Retinal pigment epithelial cell (primary cell): ENCODE data around the gene YARS2.

ENCODE experiments used
- DNase-seq: peaks from one replicate; pipeline ENCODE4 v3.0.0-alpha.2; 2010; ENCODE audit warnings: low read depth
- H3K4me3 ChIP-seq: 2 replicates; pipeline ENCODE4 v1.5.1; 2011; ENCODE audit warnings: mild to moderate bottlenecking, low read length, control low read depth, moderate library complexity
- TF ChIP-seq, protein P1 (sequence below): conservative IDR thresholded peaks from 2 replicates; pipeline ENCODE4 v1.5.1; 2011; ENCODE audit warnings: low read depth, low read length, control low read depth, inconsistent platforms

YARS2 gene

DNA sequence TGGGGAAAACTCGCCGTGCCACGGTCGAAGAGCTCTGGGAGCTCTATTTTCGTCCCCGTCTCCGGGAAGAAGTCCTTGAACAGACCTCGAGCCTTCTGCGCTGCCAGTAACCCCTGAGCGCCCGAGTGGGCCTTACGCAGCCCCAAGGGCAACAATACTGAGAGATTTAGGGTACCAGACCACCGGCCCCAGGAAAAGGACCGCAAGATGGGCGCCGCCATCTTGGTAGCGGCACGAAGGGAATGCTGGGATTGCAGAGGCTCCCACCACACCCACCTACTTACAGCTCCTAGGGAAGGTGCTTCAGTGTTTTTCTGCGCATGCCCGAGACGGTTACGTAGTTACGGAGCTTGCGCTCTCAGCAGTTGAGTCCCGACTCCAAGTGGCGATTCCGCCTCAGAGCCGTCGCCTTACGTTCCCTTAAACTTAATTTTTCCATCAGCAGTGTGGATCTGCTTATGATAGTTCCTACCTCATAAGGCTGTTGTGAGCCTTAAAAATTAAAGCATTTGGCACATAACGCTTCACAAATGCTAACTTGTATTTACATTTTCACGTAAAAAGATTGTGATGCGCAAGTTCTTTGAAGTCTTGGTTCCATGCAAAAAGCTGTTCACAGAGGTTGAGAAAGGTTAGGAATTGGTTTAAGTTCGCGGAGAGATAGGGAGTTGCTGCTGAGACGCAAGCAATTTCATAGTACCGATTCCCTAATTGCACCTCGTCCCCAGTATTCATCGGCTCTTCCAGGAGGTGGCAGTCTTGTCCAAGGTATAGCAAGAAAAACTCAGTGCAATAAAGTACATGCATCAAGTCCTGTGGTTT lies at the start of gene YARS2:
YARS2 (minus strand) TSS at position 244 of the 822 bp plus-strand sequence; CDS start at position 221, 23 bp downstream.
- TF ChIP-seq, protein P1, sequence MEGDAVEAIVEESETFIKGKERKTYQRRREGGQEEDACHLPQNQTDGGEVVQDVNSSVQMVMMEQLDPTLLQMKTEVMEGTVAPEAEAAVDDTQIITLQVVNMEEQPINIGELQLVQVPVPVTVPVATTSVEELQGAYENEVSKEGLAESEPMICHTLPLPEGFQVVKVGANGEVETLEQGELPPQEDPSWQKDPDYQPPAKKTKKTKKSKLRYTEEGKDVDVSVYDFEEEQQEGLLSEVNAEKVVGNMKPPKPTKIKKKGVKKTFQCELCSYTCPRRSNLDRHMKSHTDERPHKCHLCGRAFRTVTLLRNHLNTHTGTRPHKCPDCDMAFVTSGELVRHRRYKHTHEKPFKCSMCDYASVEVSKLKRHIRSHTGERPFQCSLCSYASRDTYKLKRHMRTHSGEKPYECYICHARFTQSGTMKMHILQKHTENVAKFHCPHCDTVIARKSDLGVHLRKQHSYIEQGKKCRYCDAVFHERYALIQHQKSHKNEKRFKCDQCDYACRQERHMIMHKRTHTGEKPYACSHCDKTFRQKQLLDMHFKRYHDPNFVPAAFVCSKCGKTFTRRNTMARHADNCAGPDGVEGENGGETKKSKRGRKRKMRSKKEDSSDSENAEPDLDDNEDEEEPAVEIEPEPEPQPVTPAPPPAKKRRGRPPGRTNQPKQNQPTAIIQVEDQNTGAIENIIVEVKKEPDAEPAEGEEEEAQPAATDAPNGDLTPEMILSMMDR = peak; percentile 81
- DNase-seq = peak; percentile 96
- H3K4me3 ChIP-seq = peak within 1 kb of the TSS; percentile 99

DNA sequence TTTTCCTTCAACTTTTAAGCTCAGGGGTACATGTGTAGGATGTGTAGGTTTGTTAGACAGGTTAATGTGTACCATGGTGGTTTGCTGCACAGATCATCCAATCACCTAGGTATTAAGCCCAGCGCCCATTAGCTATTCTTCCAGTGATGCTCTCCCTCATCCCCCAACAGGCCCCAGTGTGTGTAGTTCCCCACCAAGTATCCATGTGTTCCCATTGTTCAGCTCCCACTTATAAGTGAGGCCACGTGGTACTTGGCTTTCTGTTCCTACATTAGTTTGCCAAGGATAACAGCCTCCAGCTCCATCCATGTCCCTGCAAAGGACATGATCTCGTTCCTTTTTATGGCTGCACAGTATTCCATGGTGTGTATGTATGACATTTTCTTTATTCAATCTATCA lies 48.6 kb upstream of the YARS2 start:
- DNase-seq = no peak
- TF ChIP-seq, protein P1 = no peak
- no peak overlapping the region for H3K4me3 ChIP-seq

DNA sequence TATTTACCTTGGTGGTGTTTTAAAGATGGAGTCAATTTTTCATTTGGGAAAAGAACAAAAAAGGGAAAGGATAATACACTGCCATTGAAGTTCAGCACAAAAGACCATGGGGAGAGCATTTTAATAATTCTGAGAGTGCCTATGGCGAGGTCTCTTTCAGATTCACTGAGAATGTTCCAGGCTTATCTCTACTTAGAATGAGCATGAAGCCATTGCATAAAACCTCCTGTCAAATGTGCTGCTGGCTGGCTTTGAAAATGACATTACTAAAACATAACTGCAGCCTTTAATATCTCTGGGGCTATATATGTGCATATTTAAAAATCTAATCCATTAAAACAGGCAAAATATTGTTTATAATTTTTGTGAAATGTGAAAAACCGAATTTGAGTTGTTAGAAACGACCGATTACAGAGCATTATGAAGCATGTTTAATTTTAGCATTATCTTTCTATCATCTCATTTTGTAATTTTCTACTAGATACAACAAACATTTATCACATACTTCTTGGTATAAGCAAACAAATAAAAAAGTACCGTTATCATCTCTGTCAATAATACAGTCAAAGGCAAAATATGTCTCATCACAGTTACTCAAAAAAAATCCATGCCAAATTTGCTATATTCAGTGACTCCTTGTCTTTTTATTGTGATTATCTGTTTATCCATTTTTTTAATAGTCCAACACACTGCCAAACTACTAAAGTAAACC lies 45.7 kb upstream of the YARS2 start:
- TF ChIP-seq, protein P1 = no peak
- no peak overlapping the region for H3K4me3 ChIP-seq
- DNase-seq = no peak

DNA sequence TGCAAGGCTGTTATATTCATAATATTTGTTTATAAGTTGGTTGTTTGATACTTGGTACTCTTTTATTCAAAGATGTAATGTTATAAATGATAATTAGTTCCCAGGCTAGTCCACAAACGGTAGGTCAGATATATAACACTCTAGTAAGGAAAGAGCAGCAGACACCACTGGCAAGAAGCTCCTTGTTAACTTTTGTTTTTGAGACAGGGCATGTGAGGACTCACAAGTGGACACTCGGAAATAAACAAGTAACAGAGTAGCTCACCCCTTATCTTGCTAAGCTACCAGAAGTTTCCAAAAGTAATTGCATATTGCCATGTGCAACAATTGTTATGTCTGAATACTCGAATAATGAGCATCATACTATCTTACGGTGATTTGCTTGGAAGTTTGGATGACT lies 38.6 kb upstream of the YARS2 start:
- TF ChIP-seq, protein P1 = no peak
- no peak for DNase-seq
- no peak overlapping the region for H3K4me3 ChIP-seq

DNA sequence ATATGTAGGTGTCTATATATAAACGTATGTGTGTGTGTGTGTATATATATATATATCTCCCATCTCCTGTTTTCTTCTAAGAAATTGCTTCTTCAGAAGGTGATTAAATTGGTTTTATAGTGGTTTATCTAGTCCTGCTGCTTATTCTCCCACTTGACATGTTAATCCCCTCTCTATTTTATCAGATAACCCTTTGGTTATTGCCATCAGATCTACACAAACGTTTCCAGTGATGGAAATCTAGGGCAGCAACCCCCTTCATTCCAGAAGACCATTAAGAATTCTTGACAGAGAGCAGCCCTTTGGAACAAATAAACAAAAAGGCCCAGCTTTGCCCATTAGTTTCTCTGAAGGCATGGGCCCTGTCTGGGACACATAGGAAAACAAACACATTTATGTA lies 34.2 kb upstream of the YARS2 start:
- TF ChIP-seq, protein P1 = no peak
- no peak overlapping the region for H3K4me3 ChIP-seq
- no peak for DNase-seq

DNA sequence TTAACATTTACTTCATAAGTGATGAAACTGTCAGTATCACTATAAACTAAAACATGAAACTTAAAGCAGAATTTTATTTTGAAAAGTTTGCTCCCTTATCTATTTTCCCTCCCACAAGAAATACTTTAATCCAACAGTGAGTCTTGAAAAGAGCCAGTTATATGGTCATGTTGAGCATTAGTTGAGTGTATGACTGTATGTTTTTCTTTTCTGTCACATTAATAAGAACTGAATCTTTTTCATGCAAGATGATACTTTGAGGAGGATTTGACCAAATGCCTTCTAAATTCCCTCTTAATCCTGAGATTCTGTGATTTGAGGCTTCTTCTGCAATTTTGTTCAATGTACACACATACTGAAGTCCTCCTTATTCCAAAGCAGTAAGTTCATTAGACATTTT lies 33.7 kb upstream of the YARS2 start:
- TF ChIP-seq, protein P1 = no peak
- H3K4me3 ChIP-seq = no peak overlapping the region

More for the DNA sequence above, 33.7 kb upstream of the YARS2 start:
- no peak for DNase-seq
